ENCODE measurements around the gene FBXO30. TPM values are rescaled to one million over a fixed set of nuclear protein-coding genes. Genes with fewer than 3 reads are reported as not detected.

The FBXO30 gene
- total and polyA plus RNA-seq, 7 experiments from 2014 or later: 1.1 to 5.1 (median 3.1) TPM

DNA sequence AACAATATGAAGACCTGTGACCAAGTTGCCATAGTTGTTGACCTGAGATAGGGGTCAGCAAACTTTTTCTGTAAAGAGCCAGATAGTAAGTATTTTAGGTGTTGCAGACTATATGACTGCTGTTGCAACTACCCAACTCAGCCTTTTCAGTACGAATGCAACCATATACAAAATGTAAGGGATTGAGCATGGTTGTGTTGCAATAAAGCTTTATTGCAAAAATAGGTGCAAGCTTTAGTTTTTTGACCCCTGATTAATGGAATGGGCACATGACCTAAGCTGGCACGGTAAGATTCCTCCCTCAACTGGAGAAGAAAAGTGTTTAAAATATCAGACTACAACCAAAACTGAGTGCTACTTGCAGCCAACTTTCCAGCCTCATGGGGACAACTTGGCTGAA lies 62.0 kb downstream of the FBXO30 start:
- Mint-ChIP-seq H3K36me3 (peaks cover 0 to 14% (median 4%) of the 10 kb centered on the region in 5 donors), H3K9me3 (peaks cover 0 to 5% (median 0%) of the 10 kb centered on the region in 11 donors), H3K4me3 (no peak overlapping the region), H3K27me3 (peaks cover 0 to 15% (median 8%) of the 10 kb centered on the region in 5 donors), H3K4me1 (peaks cover 0 to 10% (median 4%) of the 10 kb centered on the region in 7 donors), H3K27ac (no peak overlapping the region)
- Histone ChIP-seq H3K27me3 (ENCODE audit: control insufficient read depth in 2 of 2, insufficient read depth in 2 of 2, low read length in 2 of 2) (no peaks in the 10 kb centered on the region), H3K9me3 (ENCODE audit: control insufficient read depth in 2 of 3, low read length in 3 of 3) (no peaks in the 10 kb centered on the region), H3K27ac (ENCODE audit: low read depth, low read length) (no peak overlapping the region), H3K4me3 (ENCODE audit: low read length) (no peak overlapping the region), H3K4me1 (ENCODE audit: control insufficient read depth in 2 of 2, insufficient read depth in 2 of 2, low read length in 2 of 2) (no peaks in the 10 kb centered on the region), H3K36me3 (ENCODE audit: control insufficient read depth in 2 of 3, insufficient read depth in 3 of 3, low read length in 3 of 3) (no peaks in the 10 kb centered on the region)
- ATAC-seq: no peak
- ChIA-PET CTCF (no interaction called here), POLR2A (no interaction called here)
- DNase-seq: no peak
- intact Hi-C loops (cut with micrococcal nuclease): no loop called here

DNA sequence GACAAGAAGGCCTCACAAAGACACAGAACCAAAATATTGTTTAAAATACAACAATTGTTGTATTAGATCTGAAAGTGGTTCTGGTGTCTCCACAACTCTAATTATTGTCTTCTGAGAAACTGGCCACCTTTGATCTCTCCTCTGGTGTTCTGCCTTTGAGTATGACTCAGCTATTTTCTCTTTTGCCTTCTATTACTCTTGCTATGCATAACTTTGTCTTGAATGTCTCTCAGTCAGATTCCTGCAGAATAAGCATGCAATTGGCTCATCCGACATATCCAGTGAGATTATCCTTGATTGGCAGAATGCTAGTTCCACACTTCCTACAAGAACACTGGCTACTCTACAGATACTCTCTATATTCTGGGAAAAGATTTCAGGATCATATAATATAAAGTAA lies 65.0 kb downstream of the FBXO30 start:
- POLR2A ChIA-PET: no interaction called here
- intact Hi-C loops (cut with micrococcal nuclease): no loop called here
- H3K27me3 ChIP-seq (ENCODE audit: control insufficient read depth in 2 of 2, insufficient read depth in 2 of 2, low read length in 2 of 2): no peaks in the 10 kb centered on the region

DNA sequence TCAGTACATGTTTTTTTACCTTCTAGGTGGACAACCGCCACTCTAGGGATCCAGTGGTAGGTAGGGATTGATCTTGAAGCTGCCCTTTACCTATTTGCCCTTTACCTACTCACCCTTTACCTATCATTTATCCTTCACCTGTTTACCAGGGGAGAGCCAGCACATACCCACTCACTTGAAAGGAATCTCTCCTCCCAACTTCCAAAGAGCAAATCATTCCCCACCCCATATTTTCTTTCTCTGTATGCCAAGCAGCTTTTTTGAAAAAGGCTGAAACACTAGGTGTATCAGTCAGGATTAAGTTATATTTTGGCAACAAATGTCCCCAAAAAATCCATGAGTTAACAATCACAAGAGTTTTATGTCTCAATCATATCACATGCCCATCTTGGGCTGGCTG lies 68.7 kb downstream of the FBXO30 start:
- POLR2A ChIA-PET: no interaction called here
- CTCF ChIA-PET: no interaction called here
- no peaks in the 10 kb centered on the region for H3K9me3 ChIP-seq (ENCODE audit: control insufficient read depth in 2 of 3, low read length in 3 of 3)
- H3K27me3 ChIP-seq (ENCODE audit: control insufficient read depth in 2 of 2, insufficient read depth in 2 of 2, low read length in 2 of 2): no peaks in the 10 kb centered on the region
- Mint-ChIP-seq H3K9me3 (peaks cover 0 to 4% (median 0%) of the 10 kb centered on the region in 11 donors), H3K27me3 (no peaks in the 10 kb centered on the region), H3K4me3 (no peak overlapping the region), H3K4me1 (peaks cover 0 to 10% (median 4%) of the 10 kb centered on the region in 7 donors), H3K36me3 (peaks cover 0 to 30% (median 7%) of the 10 kb centered on the region in 5 donors), H3K27ac (no peak overlapping the region)
- intact Hi-C loops (cut with micrococcal nuclease): no loop called here
- no peak overlapping the region for H3K4me3 ChIP-seq (ENCODE audit: low read length)
- ATAC-seq (no peak), DNase-seq (no peak)
- H3K27ac ChIP-seq (ENCODE audit: low read depth, low read length): no peak overlapping the region
- no peaks in the 10 kb centered on the region for H3K36me3 ChIP-seq (ENCODE audit: control insufficient read depth in 2 of 3, insufficient read depth in 3 of 3, low read length in 3 of 3)
- no peaks in the 10 kb centered on the region for H3K4me1 ChIP-seq (ENCODE audit: control insufficient read depth in 2 of 2, insufficient read depth in 2 of 2, low read length in 2 of 2)

More for the DNA sequence above, 65.0 kb downstream of the FBXO30 start:
- DNase-seq (no peak), ATAC-seq (no peak)
- CTCF ChIA-PET: no interaction called here
- no peaks in the 10 kb centered on the region for H3K9me3 ChIP-seq (ENCODE audit: control insufficient read depth in 2 of 3, low read length in 3 of 3)
- Mint-ChIP-seq H3K9me3 (peaks cover 0 to 4% (median 0%) of the 10 kb centered on the region in 11 donors), H3K27ac (no peak overlapping the region), H3K27me3 (peaks cover 0 to 6% (median 0%) of the 10 kb centered on the region in 5 donors), H3K4me3 (no peak overlapping the region), H3K36me3 (peaks cover 0 to 26% (median 7%) of the 10 kb centered on the region in 5 donors), H3K4me1 (peaks cover 0 to 10% (median 4%) of the 10 kb centered on the region in 7 donors)
- no peaks in the 10 kb centered on the region for H3K36me3 ChIP-seq (ENCODE audit: control insufficient read depth in 2 of 3, insufficient read depth in 3 of 3, low read length in 3 of 3)
- no peaks in the 10 kb centered on the region for H3K4me1 ChIP-seq (ENCODE audit: control insufficient read depth in 2 of 2, insufficient read depth in 2 of 2, low read length in 2 of 2)
- no peak overlapping the region for H3K4me3 ChIP-seq (ENCODE audit: low read length)
- H3K27ac ChIP-seq (ENCODE audit: low read depth, low read length): no peak overlapping the region

DNA sequence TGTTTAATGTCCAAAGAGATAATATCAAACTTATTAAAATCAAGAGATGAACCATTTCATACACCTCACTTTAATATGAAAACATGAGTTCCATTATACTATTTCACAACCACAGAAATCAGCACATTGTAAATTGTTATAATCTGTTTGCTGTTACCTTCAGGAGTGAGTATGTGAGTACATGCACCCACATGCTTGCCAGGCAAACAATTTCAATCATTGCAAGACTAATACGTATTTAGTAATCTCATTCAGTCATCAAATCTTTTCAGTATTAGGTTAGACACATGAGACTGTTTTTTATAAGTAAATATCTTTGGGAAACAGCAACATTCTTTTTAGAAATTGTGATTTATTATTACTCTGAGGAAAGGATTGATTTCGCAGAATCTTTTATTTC lies 70.0 kb downstream of the FBXO30 start:
- Mint-ChIP-seq H3K9me3 (peaks cover 0 to 4% (median 0%) of the 10 kb centered on the region in 11 donors), H3K36me3 (peaks cover 4 to 27% (median 7%) of the 10 kb centered on the region in 5 donors), H3K27ac (no peak overlapping the region), H3K4me3 (no peak overlapping the region), H3K4me1 (peaks cover 0 to 3% (median under 1%) of the 10 kb centered on the region in 7 donors), H3K27me3 (peaks cover 0 to 2% (median 0%) of the 10 kb centered on the region in 5 donors)
- no peaks in the 10 kb centered on the region for H3K4me1 ChIP-seq (ENCODE audit: control insufficient read depth in 2 of 2, insufficient read depth in 2 of 2, low read length in 2 of 2)
- no peaks in the 10 kb centered on the region for H3K27me3 ChIP-seq (ENCODE audit: control insufficient read depth in 2 of 2, insufficient read depth in 2 of 2, low read length in 2 of 2)
- ATAC-seq (no peak), DNase-seq (no peak)
- intact Hi-C loops (cut with micrococcal nuclease): no loop called here
- H3K9me3 ChIP-seq (ENCODE audit: control insufficient read depth in 2 of 3, low read length in 3 of 3): no peaks in the 10 kb centered on the region
- H3K4me3 ChIP-seq (ENCODE audit: low read length): no peak overlapping the region
- ChIA-PET POLR2A (no interaction called here), CTCF (no interaction called here)
- no peak overlapping the region for H3K27ac ChIP-seq (ENCODE audit: low read depth, low read length)
- H3K36me3 ChIP-seq (ENCODE audit: control insufficient read depth in 2 of 3, insufficient read depth in 3 of 3, low read length in 3 of 3): no peaks in the 10 kb centered on the region

Other genes starting within 250 kb of the FBXO30 start
- 10 to 100 TPM in 4 of 5 experiments, 1 to 10 TPM in 1; 3.7 to 18.0 (median 13.4) TPM for gene EPM2A, start 79.3 kb downstream of the FBXO30 start, total RNA-seq
- gene EPM2A, start 79.3 kb downstream of the FBXO30 start, polyA plus RNA-seq: 1 to 10 TPM; 5.2 to 7.6 TPM
- 10 to 100 TPM; 20.0 to 44.5 (median 26.2) TPM for gene SHPRH, start 149.6 kb upstream of the FBXO30 start, total RNA-seq
- 10 to 100 TPM in 1 of 2 donors, 1 to 10 TPM in 1; 6.7 to 10.2 TPM for gene SHPRH, start 149.6 kb upstream of the FBXO30 start, polyA plus RNA-seq
- not detected for gene GRM1, start 214.3 kb upstream of the FBXO30 start, total RNA-seq
- gene GRM1, start 214.3 kb upstream of the FBXO30 start, polyA plus RNA-seq: not detected

All from naive thymus-derived CD4-positive, alpha-beta T cell (primary cell).